IPS-NIHi7 (cell line): Measurements from ENCODE around the gene PSMC3.

Source experiments
- DNase-seq: peaks from one replicate; pipeline ENCODE4 v3.0.0; 2012; ENCODE audit warnings: mixed read lengths; ENCODE audit errors: extremely low spot score

Gene PSMC3

GRCh38 chr11:47426062-47426956 is at the start of gene PSMC3:
PSMC3 (minus strand) TSS chr11:47426439; CDS start chr11:47426279, 160 bp downstream.
- DNase-seq: peak; percentile 98

GRCh38 chr11:47470671-47471070 is 44.4 kb upstream of the PSMC3 start:
- no peak for DNase-seq

- DNase-seq: peak; percentile 58
Measured at GRCh38 chr11:47469361-47470179, 43.3 kb upstream of the PSMC3 start.

- DNase-seq: no peak
Measured at GRCh38 chr11:47468598-47469214, 42.5 kb upstream of the PSMC3 start.

GRCh38 chr11:47467357-47467756 is 41.1 kb upstream of the PSMC3 start:
- DNase-seq: no peak

- no peak for DNase-seq
Measured at GRCh38 chr11:47466701-47467250, 40.5 kb upstream of the PSMC3 start.

GRCh38 chr11:47466201-47466600 is 40.0 kb upstream of the PSMC3 start:
- DNase-seq: no peak

GRCh38 chr11:47464483-47464882 is 38.2 kb upstream of the PSMC3 start:
- no peak for DNase-seq

GRCh38 chr11:47461876-47462275 is 35.6 kb upstream of the PSMC3 start:
- no peak for DNase-seq

GRCh38 chr11:47460571-47461235 is 34.5 kb upstream of the PSMC3 start:
- DNase-seq: no peak

GRCh38 chr11:47454258-47454671 is 28.0 kb upstream of the PSMC3 start:
- peak; percentile 80 for DNase-seq

- no peak for DNase-seq
Measured at GRCh38 chr11:47453365-47453764, 27.1 kb upstream of the PSMC3 start.

GRCh38 chr11:47451990-47452389 is 25.8 kb upstream of the PSMC3 start:
- DNase-seq: no peak

- DNase-seq: no peak
Measured at GRCh38 chr11:47451436-47451835, 25.2 kb upstream of the PSMC3 start.

- DNase-seq: no peak
Measured at GRCh38 chr11:47449541-47449940, 23.3 kb upstream of the PSMC3 start.

- DNase-seq: no peak
Measured at GRCh38 chr11:47448566-47449427, 22.6 kb upstream of the PSMC3 start, which contains the start of gene RAPSN. RAPSN (minus strand) TSS chr11:47449136; CDS start chr11:47448964, 172 bp downstream.

GRCh38 chr11:47447906-47448305 is 21.7 kb upstream of the PSMC3 start:
- no peak for DNase-seq

GRCh38 chr11:47446833-47447232 is 20.6 kb upstream of the PSMC3 start:
- no peak for DNase-seq

- no peak for DNase-seq
Measured at GRCh38 chr11:47445840-47446239, 19.6 kb upstream of the PSMC3 start.

- no peak for DNase-seq
Measured at GRCh38 chr11:47443817-47444216, 17.6 kb upstream of the PSMC3 start.
